ENCODE data around the gene AFAP1. TPM values are rescaled to one million over a fixed set of nuclear protein-coding genes. Genes with fewer than 3 reads are reported as not detected.

AFAP1 gene
- total and polyA plus RNA-seq, 2 of the 8 experiments (the other 6 are each of a cell fraction or from before 2014, with no cell fraction given) = 3.6 to 18.2 TPM

- Histone ChIP-seq H3K79me2 (ENCODE audit: control insufficient read depth in 1 of 2, insufficient read depth in 2 of 2, low read length in 2 of 2) (no peaks in the 10 kb centered on the region), H3K27ac (ENCODE audit: low read depth, low read length) (no peak overlapping the region), H3K4me3 (ENCODE audit: extremely low read depth in 1 of 4, insufficient read depth in 2 of 4, low read depth in 3 of 4, low read length in 4 of 4) (no peak overlapping the region), H3K79me1 (ENCODE audit: low read depth, low read length) (no peaks in the 10 kb centered on the region), H3K4me1 (replicated peaks in 1 of 4; ENCODE audit: control insufficient read depth in 3 of 4, insufficient read depth in 4 of 4, low read length in 3 of 4) (peaks cover 6 to 9% (median 7%) of the 10 kb centered on the region in 4 experiments; a peak in 5 of 7 replicates), H4K5ac (ENCODE audit: insufficient read length, low read depth, low read length) (no peak overlapping the region), H2AFZ (ENCODE audit: low read length) (no peak overlapping the region), H2BK5ac (ENCODE audit: low read depth, low read length) (no peak overlapping the region), H3K14ac (ENCODE audit: insufficient read length) (no peak overlapping the region), H3K9ac (replicated peaks in 1 of 4; ENCODE audit: extremely low read depth in 1 of 4, low read depth in 3 of 4, low read length in 3 of 4) (no peak overlapping the region), H3K4me2 (ENCODE audit: insufficient read depth in 1 of 2, low read depth in 2 of 2, low read length in 2 of 2) (no peak overlapping the region), H3K56ac (replicated peaks; ENCODE audit: insufficient read length, low read depth, low read length) (no peak overlapping the region), H2AK5ac (ENCODE audit: low read depth, low read length) (no peak overlapping the region), H2BK15ac (ENCODE audit: low read length) (no peak overlapping the region), H3K9me3 (ENCODE audit: insufficient read depth in 2 of 2, low read depth in 1 of 2, low read length in 1 of 2) (peaks cover 4 to 6% of the 10 kb centered on the region in 2 experiments; a peak in 2 of 4 replicates), H4K91ac (replicated peaks; ENCODE audit: insufficient read length, low read length) (no peak overlapping the region), H3K23ac (ENCODE audit: insufficient read length) (no peak overlapping the region), H2BK20ac (ENCODE audit: low read length) (no peak overlapping the region), H4K20me1 (replicated peaks in 1 of 2; ENCODE audit: control insufficient read depth in 1 of 2, insufficient read depth in 2 of 2, low read length in 2 of 2) (no peaks in the 10 kb centered on the region), H3K18ac (ENCODE audit: extremely low read depth, low read length) (no peak overlapping the region), H2BK120ac (replicated peaks; ENCODE audit: low read depth, low read length) (no peak overlapping the region), H4K8ac (ENCODE audit: extremely low read depth, insufficient read depth, low read length) (no peak overlapping the region; the same call in 1 of the 2 replicates), H2BK12ac (ENCODE audit: low read depth, low read length) (no peak overlapping the region), H3K36me3 (ENCODE audit: control insufficient read depth in 2 of 4, insufficient read depth in 4 of 4, low read length in 3 of 4) (peaks cover 0 to 8% (median 4%) of the 10 kb centered on the region in 4 experiments; a peak in 6 of 8 replicates), H3K23me2 (ENCODE audit: low read depth, low read length) (no peaks in the 10 kb centered on the region), H3K4ac (replicated peaks; ENCODE audit: insufficient read length, low read depth, low read length) (no peak overlapping the region), H3K27me3 (replicated peaks in 1 of 4; ENCODE audit: control insufficient read depth in 3 of 4, extremely low read depth in 1 of 4, insufficient read depth in 3 of 4, low read length in 3 of 4) (no peaks in the 10 kb centered on the region)
- no peak for TF ChIP-seq CBX5 (IDR thresholded peaks at IDR 0.05; ENCODE audit: low read depth, low read length)
- TF ChIP-seq RAD21 (IDR thresholded peaks at IDR 0.05 in 1 of 2, conservative IDR thresholded peaks at IDR 0.05 in 1 of 2; ENCODE audit: low read depth in 2 of 2, low read length in 2 of 2) = no peak
- no peak for TF ChIP-seq HDAC2 (IDR thresholded peaks at IDR 0.05; ENCODE audit: borderline replicate concordance in 1 of 2, low read depth in 2 of 2, low read length in 2 of 2)
- POLR2A ChIA-PET (ENCODE audit: partially characterized antibody) = no interaction called here
- DNase-seq (ENCODE audit: low read depth in 1 of 2, low spot score in 2 of 2) = no peak
- CTCF ChIA-PET (ENCODE audit: partially characterized antibody) = interaction anchor here (1.3 to 11.1 kb wide), 15 partner anchors 9 to 355 kb away, joined by 3 to 180 read pairs (median 7); no protein-coding TSS in a partner anchor
- 92% methylated on average over 10 of the region's 10 CpGs; no CpG with 5 or more reads in 1 of the 2 experiments for WGBS, 2 experiments (ENCODE audit: extremely low coverage in 1 of 2, insufficient coverage in 1 of 2, insufficient read length in 1 of 2, insufficient replicate concordance in 2 of 2, low coverage in 1 of 2, low lambda C conversion rate in 2 of 2, missing lambda C conversion rate in 1 of 2)
- FAIRE-seq = no peak
Measured at GRCh38 chr4:7801001-7801400, 138.7 kb downstream of the AFAP1 start.

All from H1 (cell line).